Right lobe of liver (tissue), 4 donors: ENCODE data around the gene BPIFB3.

ENCODE experiments used
- POLR2A ChIP-seq: fragments of 450-650 bp; IDR thresholded peaks from one replicate; pipeline ENCODE4 v1.6.1; 2017; ENCODE audit warnings: antibody characterized with exemption, mild to moderate bottlenecking
- TF ChIP-seq, protein P1 (sequence below), 4 donors: fragments of 200-600 bp in 3 of 4; fragments of 450-650 bp in 1 of 4; IDR thresholded peaks; one replicate each; pipeline versions ENCODE4 v1.5.1 to v1.8.0; 2016 to 2022; ENCODE audit warnings: antibody characterized with exemption in 4 of 4, mild to moderate bottlenecking in 2 of 4
- donor health status: DM: no; HTN: no; CAD: no.
- donor health status: DM: no; HTN: no; CAD: no.
- donor health status: DM: no; HTN: yes; CAD: no.

GRCh38 chr20:33111306-33111705 lies 57.6 kb downstream of the BPIFB3 start:
- TF ChIP-seq, protein P1, sequence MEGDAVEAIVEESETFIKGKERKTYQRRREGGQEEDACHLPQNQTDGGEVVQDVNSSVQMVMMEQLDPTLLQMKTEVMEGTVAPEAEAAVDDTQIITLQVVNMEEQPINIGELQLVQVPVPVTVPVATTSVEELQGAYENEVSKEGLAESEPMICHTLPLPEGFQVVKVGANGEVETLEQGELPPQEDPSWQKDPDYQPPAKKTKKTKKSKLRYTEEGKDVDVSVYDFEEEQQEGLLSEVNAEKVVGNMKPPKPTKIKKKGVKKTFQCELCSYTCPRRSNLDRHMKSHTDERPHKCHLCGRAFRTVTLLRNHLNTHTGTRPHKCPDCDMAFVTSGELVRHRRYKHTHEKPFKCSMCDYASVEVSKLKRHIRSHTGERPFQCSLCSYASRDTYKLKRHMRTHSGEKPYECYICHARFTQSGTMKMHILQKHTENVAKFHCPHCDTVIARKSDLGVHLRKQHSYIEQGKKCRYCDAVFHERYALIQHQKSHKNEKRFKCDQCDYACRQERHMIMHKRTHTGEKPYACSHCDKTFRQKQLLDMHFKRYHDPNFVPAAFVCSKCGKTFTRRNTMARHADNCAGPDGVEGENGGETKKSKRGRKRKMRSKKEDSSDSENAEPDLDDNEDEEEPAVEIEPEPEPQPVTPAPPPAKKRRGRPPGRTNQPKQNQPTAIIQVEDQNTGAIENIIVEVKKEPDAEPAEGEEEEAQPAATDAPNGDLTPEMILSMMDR (IDR thresholded peaks at IDR 0.05) = no peak
- TF ChIP-seq POLR2A = no peak
